ENCODE results near the gene FAM13C. TPM values are rescaled to one million over a fixed set of nuclear protein-coding genes. Genes with fewer than 3 reads are reported as not detected.

Gene FAM13C
- polyA plus RNA-seq, 1 donor from 2014 or later, result 89.3 TPM

- peak overlapping the region; percentile 56 for H3K9ac ChIP-seq (ENCODE audit: low read length)
- peak overlapping the region; percentile 88 for H3K27ac ChIP-seq (ENCODE audit: low read length)
Measured at GRCh38 chr10:59276919-59277318, 85.4 kb downstream of the FAM13C start.

GRCh38 chr10:59276133-59276532 is 86.2 kb downstream of the FAM13C start:
- Histone ChIP-seq H3K36me3 (ENCODE audit: insufficient read depth, low read length) (peaks cover 12% of the 10 kb centered on the region), H3F3A (ENCODE audit: insufficient read depth, low read length, poor library complexity, severe bottlenecking) (peaks cover 17% of the 10 kb centered on the region), H3K27ac (ENCODE audit: low read length) (peak overlapping the region; percentile 88), H4K20me1 (ENCODE audit: insufficient read depth) (no peaks in the 10 kb centered on the region), H3K4me3 (ENCODE audit: low read length) (peak overlapping the region; percentile 32), H2AFZ (ENCODE audit: low read depth, low read length) (no peak overlapping the region), H3K27me3 (ENCODE audit: insufficient read depth, low read depth, low read length) (no peaks in the 10 kb centered on the region), H3K79me2 (replicated peaks; ENCODE audit: insufficient read depth, low read length) (peaks cover 12% of the 10 kb centered on the region), H3K9me3 (ENCODE audit: low read length) (no peaks in the 10 kb centered on the region), H3K9me2 (ENCODE audit: insufficient read depth, low read length) (no peaks in the 10 kb centered on the region), H3K4me2 (ENCODE audit: low read length) (peak overlapping the region; percentile 63), H3K9ac (ENCODE audit: low read length) (peak overlapping the region; percentile 56)
- peak; percentile 99 for TF ChIP-seq REST (IDR thresholded peaks at IDR 0.05; ENCODE audit: borderline replicate concordance)
- no peak for TF ChIP-seq EZH2 (IDR thresholded peaks at IDR 0.05; ENCODE audit: borderline replicate concordance, insufficient read depth, low read length, poor library complexity, severe bottlenecking)
- TF ChIP-seq SMC3 (conservative IDR thresholded peaks at IDR 0.05; ENCODE audit: poor library complexity), result no peak
- TF ChIP-seq TAF1 (IDR thresholded peaks at IDR 0.05; ENCODE audit: low read depth), result no peak
- TF ChIP-seq POLR2AphosphoS5 (IDR thresholded peaks at IDR 0.05), result peak; percentile 56
- TF ChIP-seq RAD21 (conservative IDR thresholded peaks at IDR 0.05), result no peak
- TF ChIP-seq MXI1 (conservative IDR thresholded peaks at IDR 0.05; ENCODE audit: poor library complexity, severe bottlenecking), result no peak
- TF ChIP-seq EP300 (conservative IDR thresholded peaks at IDR 0.05; ENCODE audit: poor library complexity, severe bottlenecking), result peak; percentile 85

More at GRCh38 chr10:59276919-59277318, 85.4 kb downstream of the FAM13C start:
- Histone ChIP-seq H3F3A (ENCODE audit: insufficient read depth, low read length, poor library complexity, severe bottlenecking) (peaks cover 21% of the 10 kb centered on the region), H3K4me3 (ENCODE audit: low read length) (peak overlapping the region; percentile 32), H3K36me3 (ENCODE audit: insufficient read depth, low read length) (peaks cover 12% of the 10 kb centered on the region), H3K9me3 (ENCODE audit: low read length) (no peaks in the 10 kb centered on the region), H4K20me1 (ENCODE audit: insufficient read depth) (no peaks in the 10 kb centered on the region), H3K79me2 (replicated peaks; ENCODE audit: insufficient read depth, low read length) (peaks cover 6% of the 10 kb centered on the region), H2AFZ (ENCODE audit: low read depth, low read length) (no peak overlapping the region), H3K4me2 (ENCODE audit: low read length) (peak overlapping the region; percentile 63), H3K9me2 (ENCODE audit: insufficient read depth, low read length) (no peaks in the 10 kb centered on the region), H3K27me3 (ENCODE audit: insufficient read depth, low read depth, low read length) (no peaks in the 10 kb centered on the region)
- no peak for TF ChIP-seq TAF1 (IDR thresholded peaks at IDR 0.05; ENCODE audit: low read depth)
- TF ChIP-seq EP300 (conservative IDR thresholded peaks at IDR 0.05; ENCODE audit: poor library complexity, severe bottlenecking), result peak; percentile 25
- no peak for TF ChIP-seq EZH2 (IDR thresholded peaks at IDR 0.05; ENCODE audit: borderline replicate concordance, insufficient read depth, low read length, poor library complexity, severe bottlenecking)
- no peak for TF ChIP-seq RAD21 (conservative IDR thresholded peaks at IDR 0.05)
- no peak for TF ChIP-seq MXI1 (conservative IDR thresholded peaks at IDR 0.05; ENCODE audit: poor library complexity, severe bottlenecking)
- TF ChIP-seq REST (IDR thresholded peaks at IDR 0.05; ENCODE audit: borderline replicate concordance), result no peak
- TF ChIP-seq, protein P1, sequence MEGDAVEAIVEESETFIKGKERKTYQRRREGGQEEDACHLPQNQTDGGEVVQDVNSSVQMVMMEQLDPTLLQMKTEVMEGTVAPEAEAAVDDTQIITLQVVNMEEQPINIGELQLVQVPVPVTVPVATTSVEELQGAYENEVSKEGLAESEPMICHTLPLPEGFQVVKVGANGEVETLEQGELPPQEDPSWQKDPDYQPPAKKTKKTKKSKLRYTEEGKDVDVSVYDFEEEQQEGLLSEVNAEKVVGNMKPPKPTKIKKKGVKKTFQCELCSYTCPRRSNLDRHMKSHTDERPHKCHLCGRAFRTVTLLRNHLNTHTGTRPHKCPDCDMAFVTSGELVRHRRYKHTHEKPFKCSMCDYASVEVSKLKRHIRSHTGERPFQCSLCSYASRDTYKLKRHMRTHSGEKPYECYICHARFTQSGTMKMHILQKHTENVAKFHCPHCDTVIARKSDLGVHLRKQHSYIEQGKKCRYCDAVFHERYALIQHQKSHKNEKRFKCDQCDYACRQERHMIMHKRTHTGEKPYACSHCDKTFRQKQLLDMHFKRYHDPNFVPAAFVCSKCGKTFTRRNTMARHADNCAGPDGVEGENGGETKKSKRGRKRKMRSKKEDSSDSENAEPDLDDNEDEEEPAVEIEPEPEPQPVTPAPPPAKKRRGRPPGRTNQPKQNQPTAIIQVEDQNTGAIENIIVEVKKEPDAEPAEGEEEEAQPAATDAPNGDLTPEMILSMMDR (IDR thresholded peaks at IDR 0.05; ENCODE audit: poor library complexity, severe bottlenecking), result no peak
- TF ChIP-seq POLR2AphosphoS5 (IDR thresholded peaks at IDR 0.05), result peak; percentile 25

Measured in neural cell (in vitro differentiated cells).